HEK293T (cell line): ENCODE results near the gene CRBN.

Experiments
- BHLHE40 ChIP-seq: fragments of 450-650 bp; IDR thresholded peaks from 2 replicates; pipeline ENCODE4 v1.6.1; 2016; ENCODE audit warnings: mild to moderate bottlenecking, moderate library complexity, borderline replicate concordance
- FOXA1 ChIP-seq: fragments of 450-650 bp; IDR thresholded peaks from 2 replicates; pipeline ENCODE4 v1.6.1; 2016; ENCODE audit warnings: mild to moderate bottlenecking
- TF ChIP-seq, protein P1 (sequence below): fragments of 450-650 bp; IDR thresholded peaks from 2 replicates; pipeline ENCODE4 v1.6.1; 2016

DNA sequence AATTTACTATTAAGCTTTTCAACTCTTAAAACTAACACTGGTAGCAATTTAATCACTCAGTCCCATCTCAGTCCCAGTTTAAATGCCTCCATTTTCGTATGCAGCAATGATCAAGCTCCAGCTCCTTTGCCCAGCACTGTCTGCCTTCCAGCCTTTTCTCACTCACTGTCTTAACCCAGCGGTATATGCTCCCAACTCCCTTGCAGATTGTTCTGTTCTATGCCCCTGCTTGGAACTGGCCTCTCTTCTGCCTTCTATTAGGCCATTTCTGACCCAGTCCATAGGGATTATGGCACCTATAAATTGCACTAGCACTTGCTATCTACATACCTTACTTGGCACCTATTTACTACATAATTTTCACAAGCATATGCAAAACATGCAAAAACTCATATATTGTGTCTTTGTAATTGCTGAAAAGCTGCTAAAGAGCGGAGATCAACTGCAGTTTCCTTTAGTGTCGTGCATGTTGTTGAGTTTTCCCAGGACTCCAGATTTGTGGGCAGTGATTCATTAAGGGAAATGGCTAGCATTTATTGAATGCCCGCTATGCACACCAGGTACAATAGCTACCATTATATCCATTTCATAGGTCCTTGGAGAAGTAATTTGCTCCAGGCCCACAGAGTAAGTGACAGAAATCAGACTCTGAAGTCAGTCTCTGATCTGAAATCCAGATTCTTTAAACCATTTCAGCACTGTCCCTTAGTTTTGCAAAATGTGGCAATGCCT, 24.4 kb downstream of the CRBN start:
- TF ChIP-seq, protein P1, sequence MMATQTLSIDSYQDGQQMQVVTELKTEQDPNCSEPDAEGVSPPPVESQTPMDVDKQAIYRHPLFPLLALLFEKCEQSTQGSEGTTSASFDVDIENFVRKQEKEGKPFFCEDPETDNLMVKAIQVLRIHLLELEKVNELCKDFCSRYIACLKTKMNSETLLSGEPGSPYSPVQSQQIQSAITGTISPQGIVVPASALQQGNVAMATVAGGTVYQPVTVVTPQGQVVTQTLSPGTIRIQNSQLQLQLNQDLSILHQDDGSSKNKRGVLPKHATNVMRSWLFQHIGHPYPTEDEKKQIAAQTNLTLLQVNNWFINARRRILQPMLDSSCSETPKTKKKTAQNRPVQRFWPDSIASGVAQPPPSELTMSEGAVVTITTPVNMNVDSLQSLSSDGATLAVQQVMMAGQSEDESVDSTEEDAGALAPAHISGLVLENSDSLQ: no peak
- no peak for TF ChIP-seq FOXA1
- no peak for TF ChIP-seq BHLHE40
